DMS79 treated with DMSO at 0.1 percent for 48 hours (cell line): Measurements from ENCODE around the gene DLL1.

Source experiments
- DNase-seq: peaks from one replicate; lab custom pipeline; 2025; lab: John Stamatoyannopoulos, UW

The DLL1 gene

GRCh38 chr6:170281331-170282292, 9.3 kb downstream of the DLL1 start:
- DNase-seq: no peak

- DNase-seq: no peak
These were observed 10.2 kb downstream of the DLL1 start for GRCh38 chr6:170280689-170281045.

- peak; percentile 97 for DNase-seq
These were observed 10.7 kb downstream of the DLL1 start for GRCh38 chr6:170279977-170280688.

GRCh38 chr6:170279426-170279825, 11.5 kb downstream of the DLL1 start:
- DNase-seq: peak; percentile 72

GRCh38 chr6:170278743-170279094, 12.2 kb downstream of the DLL1 start:
- no peak for DNase-seq

- DNase-seq: peak; percentile 46
These were observed 12.8 kb downstream of the DLL1 start for GRCh38 chr6:170277893-170278742.

- DNase-seq: no peak
These were observed 14.4 kb downstream of the DLL1 start for GRCh38 chr6:170276369-170277057.

GRCh38 chr6:170274713-170275560, 15.9 kb downstream of the DLL1 start:
- DNase-seq: no peak

- no peak for DNase-seq
These were observed 17.2 kb downstream of the DLL1 start for GRCh38 chr6:170273681-170274080.

GRCh38 chr6:170273191-170273590, 17.7 kb downstream of the DLL1 start:
- no peak for DNase-seq

- DNase-seq: no peak
These were observed 18.4 kb downstream of the DLL1 start for GRCh38 chr6:170272341-170273065.

GRCh38 chr6:170271771-170272314, 19.0 kb downstream of the DLL1 start:
- DNase-seq: no peak

- no peak for DNase-seq
These were observed 19.8 kb downstream of the DLL1 start for GRCh38 chr6:170270984-170271593.

GRCh38 chr6:170269846-170270541, 20.9 kb downstream of the DLL1 start:
- DNase-seq: peak; percentile 76

- DNase-seq: peak; percentile 96
These were observed 21.6 kb downstream of the DLL1 start for GRCh38 chr6:170269151-170269845.

- peak; percentile 18 for DNase-seq
These were observed 22.4 kb downstream of the DLL1 start for GRCh38 chr6:170268216-170269129.

GRCh38 chr6:170267688-170268087, 23.2 kb downstream of the DLL1 start:
- no peak for DNase-seq
